GM21529 (cell line): Measurements from ENCODE around the gene RGL3.
A peak's percentile ranks its signal among the peaks of the same experiment; 100 is the strongest.
"Not testable (repeated sequence)": the region's sequence is repeated elsewhere in the genome, so short reads cannot be mapped to it uniquely, and the experiment has no call there.

Experiments used
- ATAC-seq: cut with Tn5 transposase; IDR thresholded peaks from one replicate; pipeline ENCODE4 v1.9.1; 2021; ENCODE audit not compliant: unreplicated experiment

Gene RGL3

GRCh38 chr19:11364296-11364904, 54.7 kb downstream of the RGL3 start:
- ATAC-seq: no peak

- no peak for ATAC-seq
Measured at GRCh38 chr19:11363881-11364280, 55.2 kb downstream of the RGL3 start.

- ATAC-seq: no peak
Measured at GRCh38 chr19:11361771-11362731, 57.1 kb downstream of the RGL3 start.

- no peak for ATAC-seq
Measured at GRCh38 chr19:11361037-11361770, 57.9 kb downstream of the RGL3 start.

- ATAC-seq: no peak
Measured at GRCh38 chr19:11359421-11359820, 59.7 kb downstream of the RGL3 start.

- no peak for ATAC-seq
Measured at GRCh38 chr19:11356676-11357550, 62.2 kb downstream of the RGL3 start.

GRCh38 chr19:11356074-11356397, 63.1 kb downstream of the RGL3 start:
- no peak for ATAC-seq

- ATAC-seq: no peak
Measured at GRCh38 chr19:11355160-11356073, 63.7 kb downstream of the RGL3 start, which contains the start of gene PLPPR2. PLPPR2 (plus strand) TSS chr19:11355432; CDS start chr19:11357674, 2,242 bp downstream.

- not testable (repeated sequence) for ATAC-seq
Measured at GRCh38 chr19:11354102-11354501, 65.0 kb downstream of the RGL3 start.

GRCh38 chr19:11349171-11349570, 69.9 kb downstream of the RGL3 start:
- no peak for ATAC-seq

GRCh38 chr19:11347546-11348039, 71.5 kb downstream of the RGL3 start:
- ATAC-seq: no peak

- ATAC-seq: peak; percentile 84
Measured at GRCh38 chr19:11346104-11346940, 72.8 kb downstream of the RGL3 start, which contains the start of the genes CCDC159 and TMEM205. CCDC159 (plus strand) TSS chr19:11346519; CDS start chr19:11346607, 88 bp downstream. TMEM205 (minus strand) TSS chr19:11346268; CDS start chr19:11345619, 649 bp downstream.

- no peak for ATAC-seq
Measured at GRCh38 chr19:11345122-11345803, 73.9 kb downstream of the RGL3 start.
